K562 (cell line): ENCODE results near the gene SLC8A2. TPM values are rescaled to one million over a fixed set of nuclear protein-coding genes. Genes with fewer than 3 reads are reported as not detected.
A peak's percentile ranks its signal among the peaks of the same experiment; 100 is the strongest.

Experiments
- BRF1 ChIP-seq: IDR thresholded peaks from 3 replicates; pipeline ENCODE4 v1.6.1; 2011; ENCODE audit warnings: borderline replicate concordance, mild to moderate bottlenecking; ENCODE audit not compliant: insufficient read length; ENCODE audit errors: extremely low read depth
- CBX8 ChIP-seq: fragments of 200-600 bp; sonication (generic); IDR thresholded peaks from 2 replicates; pipeline ENCODE4 v1.6.1; 2012; ENCODE audit warnings: borderline replicate concordance, mixed run types, low read depth, mild to moderate bottlenecking, moderate library complexity, mixed read lengths, low read length, control low read depth, inconsistent platforms; ENCODE audit not compliant: poor library complexity, severe bottlenecking; ENCODE audit errors: extremely low read depth
- NCOA4 ChIP-seq: fragments of 450-650 bp; IDR thresholded peaks from 2 replicates; pipeline ENCODE4 v1.6.1; 2018; ENCODE audit warnings: mild to moderate bottlenecking; ENCODE audit not compliant: partially characterized antibody
- PPARD ChIP-seq: fragments of 250-450 bp; sonication (Bioruptor Pico); IDR thresholded peaks from 2 replicates; pipeline ENCODE4 v1.8.0; 2022; ENCODE audit warnings: inconsistent platforms, mild to moderate bottlenecking, moderate library complexity
- RHOXF2B ChIP-seq: fragments of 250-450 bp; sonication (Bioruptor Pico); conservative IDR thresholded peaks from 2 replicates; pipeline ENCODE4 v1.5.1; 2021
- SREBF1 ChIP-seq: fragments of 150-350 bp; IDR thresholded peaks from 2 replicates; pipeline ENCODE4 v1.6.1; 2014; ENCODE audit warnings: antibody characterized with exemption, low read depth, low read length, borderline replicate concordance
- TAF9B ChIP-seq: fragments of 450-650 bp; IDR thresholded peaks from 2 replicates; pipeline ENCODE4 v1.6.1; 2018; ENCODE audit warnings: mild to moderate bottlenecking; ENCODE audit not compliant: partially characterized antibody
- TAL1 ChIP-seq: fragments of 450-650 bp; IDR thresholded peaks from 2 replicates; pipeline ENCODE4 v1.6.1; 2016; ENCODE audit warnings: mild to moderate bottlenecking
- TOE1 ChIP-seq, 2 experiments: fragments of 450-650 bp in 1 of 2; sonication (generic) in 1 of 2; formaldehyde crosslinking in 1 of 2; IDR thresholded peaks; 2 replicates each; pipeline versions ENCODE4 v1.7.1 to v1.8.0; 2016 to 2022; ENCODE audit warnings: borderline replicate concordance in 2 of 2, mild to moderate bottlenecking in 2 of 2, antibody characterized with exemption in 1 of 2, inconsistent platforms in 1 of 2, low read depth in 1 of 2, missing genetic modification reagents in 1 of 2, moderate library complexity in 1 of 2
- TSC22D4 ChIP-seq: fragments of 450-650 bp; IDR thresholded peaks from 2 replicates; pipeline ENCODE4 v1.6.1; 2016; ENCODE audit warnings: missing genetic modification characterization, missing biosample characterization, control low read depth
- ZC3H8 ChIP-seq: fragments of 450-650 bp; IDR thresholded peaks from 2 replicates; pipeline ENCODE4 v1.6.1; 2017
- ZNF384 ChIP-seq: IDR thresholded peaks from 2 replicates; pipeline ENCODE4 v1.6.1; 2012; ENCODE audit warnings: low read depth, low read length, improper control_type of control experiment
- polyA plus RNA-seq, 8 experiments: library from polyadenylated mRNA; depleted of rRNA in 4 of 8; stranded (reverse) in 5 of 8; unstranded in 3 of 8; fragments of >200 nt; fragmentation: Nextera tagmentation in 2 of 8; fragmentation: Illumina TruSeq in 1 of 8; extraction: Ambion mirVana in 2 of 8; extraction: Trizol in 1 of 8; gene quantifications; 2 replicates each; pipeline versions ENCODE4 v1.2.1 to v1.2.3, GENCODE V29; 2011 to 2014; ENCODE audit warnings: inconsistent platforms in 1 of 8, missing spikeins in 1 of 8
- total RNA-seq, 7 experiments: library from RNA; depleted of rRNA in 6 of 7; stranded (reverse); fragments of >200 nt in 6 of 7; fragmentation: Illumina TruSeq in 2 of 7; extraction: Trizol in 2 of 7; gene quantifications; 2 replicates each; pipeline versions ENCODE4 v1.2.1 to v1.2.3, GENCODE V29; 2011 to 2021; ENCODE audit warnings: low replicate concordance in 1 of 7
- TF ChIP-seq, protein P1 (sequence below): fragments of 250-450 bp; sonication (Bioruptor Pico); IDR thresholded peaks from 2 replicates; pipeline ENCODE4 v1.5.0; 2020; ENCODE audit warnings: mild to moderate bottlenecking, borderline replicate concordance
- TF ChIP-seq, protein P2 (sequence below): fragments of 250-450 bp; sonication (Bioruptor Pico); IDR thresholded peaks from 2 replicates; pipeline ENCODE4 v1.8.0; 2021; ENCODE audit warnings: mild to moderate bottlenecking, moderate library complexity
- TF ChIP-seq, protein P3 (sequence below), 2 experiments: fragments of 450-650 bp; IDR thresholded peaks; 2 replicates each; pipeline ENCODE4 v1.6.1; 2016
- TF ChIP-seq, protein P4 (sequence below): fragments of 250-450 bp; sonication (Bioruptor Pico); IDR thresholded peaks from 2 replicates; pipeline ENCODE4 v1.4.0; 2020; ENCODE audit warnings: mild to moderate bottlenecking

SLC8A2 gene
- total and polyA plus RNA-seq, 9 of the 15 experiments (the other 6 are each of a cell fraction or from before 2014, with no cell fraction given): 0.07 to 0.66 (median 0.24) TPM; not detected in 3

DNA sequence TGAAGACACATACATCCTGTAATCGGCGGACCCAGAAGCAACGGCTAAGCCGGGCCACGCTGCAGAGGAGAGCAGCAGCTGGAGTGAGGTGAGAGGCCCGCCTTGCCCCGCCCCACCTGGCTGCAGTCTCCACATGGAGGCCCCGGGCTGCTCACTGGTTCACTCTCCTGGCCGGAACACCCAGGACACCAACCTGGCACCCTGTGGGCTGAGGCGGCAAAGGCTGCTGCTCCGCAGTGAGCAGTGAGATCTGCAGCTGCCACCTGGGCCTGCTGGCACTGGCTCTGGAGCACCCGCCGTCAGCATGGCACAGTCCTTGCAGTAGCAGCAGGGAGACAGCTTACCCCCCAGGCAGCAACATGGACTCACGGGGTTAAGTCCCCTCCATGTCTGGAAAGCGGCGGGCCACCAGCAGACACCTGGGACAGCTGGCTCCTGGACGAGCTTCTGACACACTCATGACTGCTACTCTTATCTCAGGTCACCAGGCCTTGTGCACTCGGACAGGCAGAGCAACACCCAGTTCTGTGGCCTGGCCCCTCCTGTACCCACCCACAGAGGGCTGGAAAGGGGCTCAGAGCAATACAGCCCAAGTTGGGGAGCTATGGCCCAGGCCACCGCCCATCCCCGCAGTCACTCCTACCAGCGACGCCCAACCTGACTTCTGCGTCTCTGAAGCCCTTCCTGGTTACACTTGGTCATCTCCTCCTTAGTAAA lies 25.5 kb upstream of the SLC8A2 start (continued):
- TF ChIP-seq, protein P1, sequence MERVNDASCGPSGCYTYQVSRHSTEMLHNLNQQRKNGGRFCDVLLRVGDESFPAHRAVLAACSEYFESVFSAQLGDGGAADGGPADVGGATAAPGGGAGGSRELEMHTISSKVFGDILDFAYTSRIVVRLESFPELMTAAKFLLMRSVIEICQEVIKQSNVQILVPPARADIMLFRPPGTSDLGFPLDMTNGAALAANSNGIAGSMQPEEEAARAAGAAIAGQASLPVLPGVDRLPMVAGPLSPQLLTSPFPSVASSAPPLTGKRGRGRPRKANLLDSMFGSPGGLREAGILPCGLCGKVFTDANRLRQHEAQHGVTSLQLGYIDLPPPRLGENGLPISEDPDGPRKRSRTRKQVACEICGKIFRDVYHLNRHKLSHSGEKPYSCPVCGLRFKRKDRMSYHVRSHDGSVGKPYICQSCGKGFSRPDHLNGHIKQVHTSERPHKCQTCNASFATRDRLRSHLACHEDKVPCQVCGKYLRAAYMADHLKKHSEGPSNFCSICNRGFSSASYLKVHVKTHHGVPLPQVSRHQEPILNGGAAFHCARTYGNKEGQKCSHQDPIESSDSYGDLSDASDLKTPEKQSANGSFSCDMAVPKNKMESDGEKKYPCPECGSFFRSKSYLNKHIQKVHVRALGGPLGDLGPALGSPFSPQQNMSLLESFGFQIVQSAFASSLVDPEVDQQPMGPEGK (CRISPR knock-in tag): no peak
- TF ChIP-seq NCOA4: no peak
- TF ChIP-seq, protein P2, sequence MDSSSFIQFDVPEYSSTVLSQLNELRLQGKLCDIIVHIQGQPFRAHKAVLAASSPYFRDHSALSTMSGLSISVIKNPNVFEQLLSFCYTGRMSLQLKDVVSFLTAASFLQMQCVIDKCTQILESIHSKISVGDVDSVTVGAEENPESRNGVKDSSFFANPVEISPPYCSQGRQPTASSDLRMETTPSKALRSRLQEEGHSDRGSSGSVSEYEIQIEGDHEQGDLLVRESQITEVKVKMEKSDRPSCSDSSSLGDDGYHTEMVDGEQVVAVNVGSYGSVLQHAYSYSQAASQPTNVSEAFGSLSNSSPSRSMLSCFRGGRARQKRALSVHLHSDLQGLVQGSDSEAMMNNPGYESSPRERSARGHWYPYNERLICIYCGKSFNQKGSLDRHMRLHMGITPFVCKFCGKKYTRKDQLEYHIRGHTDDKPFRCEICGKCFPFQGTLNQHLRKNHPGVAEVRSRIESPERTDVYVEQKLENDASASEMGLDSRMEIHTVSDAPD: no peak
- no peak for TF ChIP-seq CBX8
- TF ChIP-seq SREBF1: no peak
- TF ChIP-seq ZC3H8: no peak
- no peak for TF ChIP-seq TAF9B
- TF ChIP-seq TSC22D4 (tag): no peak
- no peak; the same call in 1 of the 2 replicates for TF ChIP-seq ZNF384
- no peak for TF ChIP-seq BRF1
- TF ChIP-seq TAL1: peak; percentile 87
- TF ChIP-seq, protein P3, sequence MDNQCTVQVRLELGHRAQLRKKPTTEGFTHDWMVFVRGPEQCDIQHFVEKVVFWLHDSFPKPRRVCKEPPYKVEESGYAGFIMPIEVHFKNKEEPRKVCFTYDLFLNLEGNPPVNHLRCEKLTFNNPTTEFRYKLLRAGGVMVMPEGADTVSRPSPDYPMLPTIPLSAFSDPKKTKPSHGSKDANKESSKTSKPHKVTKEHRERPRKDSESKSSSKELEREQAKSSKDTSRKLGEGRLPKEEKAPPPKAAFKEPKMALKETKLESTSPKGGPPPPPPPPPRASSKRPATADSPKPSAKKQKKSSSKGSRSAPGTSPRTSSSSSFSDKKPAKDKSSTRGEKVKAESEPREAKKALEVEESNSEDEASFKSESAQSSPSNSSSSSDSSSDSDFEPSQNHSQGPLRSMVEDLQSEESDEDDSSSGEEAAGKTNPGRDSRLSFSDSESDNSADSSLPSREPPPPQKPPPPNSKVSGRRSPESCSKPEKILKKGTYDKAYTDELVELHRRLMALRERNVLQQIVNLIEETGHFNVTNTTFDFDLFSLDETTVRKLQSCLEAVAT (IDR thresholded peaks at IDR 0.05): no peak
- TF ChIP-seq PPARD: no peak
- TF ChIP-seq, protein P4, sequence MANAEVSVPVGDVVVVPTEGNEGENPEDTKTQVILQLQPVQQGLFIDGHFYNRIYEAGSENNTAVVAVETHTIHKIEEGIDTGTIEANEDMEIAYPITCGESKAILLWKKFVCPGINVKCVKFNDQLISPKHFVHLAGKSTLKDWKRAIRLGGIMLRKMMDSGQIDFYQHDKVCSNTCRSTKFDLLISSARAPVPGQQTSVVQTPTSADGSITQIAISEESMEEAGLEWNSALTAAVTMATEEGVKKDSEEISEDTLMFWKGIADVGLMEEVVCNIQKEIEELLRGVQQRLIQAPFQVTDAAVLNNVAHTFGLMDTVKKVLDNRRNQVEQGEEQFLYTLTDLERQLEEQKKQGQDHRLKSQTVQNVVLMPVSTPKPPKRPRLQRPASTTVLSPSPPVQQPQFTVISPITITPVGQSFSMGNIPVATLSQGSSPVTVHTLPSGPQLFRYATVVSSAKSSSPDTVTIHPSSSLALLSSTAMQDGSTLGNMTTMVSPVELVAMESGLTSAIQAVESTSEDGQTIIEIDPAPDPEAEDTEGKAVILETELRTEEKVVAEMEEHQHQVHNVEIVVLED: no peak
- no peak for TF ChIP-seq TOE1 (IDR thresholded peaks at IDR 0.05; ENCODE audit: borderline replicate concordance)
- no peak for TF ChIP-seq TOE1 (CRISPR knock-in tag; IDR thresholded peaks at IDR 0.05; ENCODE audit: borderline replicate concordance, low read depth)
- no peak for TF ChIP-seq RHOXF2B (CRISPR knock-in tag)
- TF ChIP-seq, all 486 proteins: peak for 71
